Vagina (tissue), 2 donors: ENCODE data around the gene TASOR2. TPM values are rescaled to one million over a fixed set of nuclear protein-coding genes. Genes with fewer than 3 reads are reported as not detected.

Experiments
- DNase-seq, 2 donors: peaks; one replicate each; pipeline ENCODE4 v3.0.0-alpha.2; 2017; ENCODE audit errors: extremely low spot score in 2 of 2
- H3K27ac ChIP-seq: fragments of 200-600 bp; sonication (generic); one replicate; pipeline ENCODE4 v1.5.1; 2019
- H3K27me3 ChIP-seq: fragments of 200-600 bp; sonication (generic); one replicate; pipeline ENCODE4 v1.5.1; 2019
- H3K36me3 ChIP-seq, 2 donors: fragments of 200-600 bp; sonication (generic); one replicate each; pipeline ENCODE4 v1.5.1; 2017 to 2019
- H3K4me1 ChIP-seq: fragments of 200-600 bp; sonication (generic); one replicate; pipeline ENCODE4 v1.5.1; 2019
- H3K4me3 ChIP-seq, 2 donors: fragments of 200-600 bp; sonication (generic); 1 replicate in 1 of 2; 2 replicates in 1 of 2; pipeline ENCODE4 v1.5.1; 2016 to 2019
- H3K9me3 ChIP-seq: fragments of 200-600 bp; sonication (generic); one replicate; pipeline ENCODE4 v1.5.1; 2019
- POLR2A ChIP-seq, 2 donors: fragments of 450-650 bp; IDR thresholded peaks; one replicate each; pipeline ENCODE4 v1.6.1; 2017; ENCODE audit warnings: antibody characterized with exemption in 2 of 2, mild to moderate bottlenecking in 2 of 2, moderate library complexity in 2 of 2
- POLR2AphosphoS5 ChIP-seq, 2 donors: sonication (generic); formaldehyde crosslinking; IDR thresholded peaks; one replicate each; pipeline ENCODE4 v1.9.0; 2017; ENCODE audit warnings: antibody characterized with exemption in 2 of 2, mild to moderate bottlenecking in 2 of 2, low read depth in 1 of 2; ENCODE audit not compliant: insufficient read depth in 1 of 2
- intact Hi-C: fragments of 100-400 bp; cut with DNase I; formaldehyde crosslinking; loops from one replicate; pipeline ENCODE4 v1.15.1; 2023
- total RNA-seq: library from RNA; depleted of rRNA; stranded (reverse); fragments of >200 nt; gene quantifications from one replicate; pipeline ENCODE4 v1.2.3, GENCODE V29; 2016
- TF ChIP-seq, protein P1 (sequence below), 3 experiments: fragments of 450-650 bp in 2 of 3; fragments of 200-600 bp in 1 of 3; sonication (generic) in 1 of 3; IDR thresholded peaks; one replicate each; pipeline ENCODE4 v1.5.1; 2017 to 2019; ENCODE audit warnings: antibody characterized with exemption in 3 of 3, mild to moderate bottlenecking in 2 of 3, moderate library complexity in 2 of 3

TASOR2 gene
- total RNA-seq, 1 donor from 2014 or later, result 51.6 TPM

DNA sequence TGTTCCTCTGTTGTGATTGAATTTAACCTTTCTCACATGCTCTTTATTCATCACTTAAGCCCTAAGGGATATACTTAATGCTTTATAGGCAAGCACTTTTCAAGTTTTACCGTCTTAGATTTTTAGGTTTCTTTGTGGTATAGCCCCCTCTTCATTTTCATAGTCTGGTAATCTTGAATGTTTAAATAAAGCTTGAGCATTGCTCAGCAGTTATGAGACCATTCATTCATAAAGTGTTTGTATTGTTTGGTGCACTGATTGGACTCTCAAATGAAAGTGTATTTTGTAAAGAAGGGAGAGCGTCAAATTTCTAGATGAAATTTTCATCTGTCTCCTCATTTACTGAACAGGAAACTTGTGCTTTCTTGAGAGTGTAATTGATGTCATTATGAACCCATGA, 25.2 kb downstream of the TASOR2 start:
- H3K4me3 ChIP-seq, result no peak overlapping the region
- no peaks in the 10 kb centered on the region for H3K36me3 ChIP-seq
- peaks cover 10% of the 10 kb centered on the region for H3K4me1 ChIP-seq
- DNase-seq, result no peak
- H3K27ac ChIP-seq, result no peak overlapping the region
- TF ChIP-seq POLR2AphosphoS5 (IDR thresholded peaks at IDR 0.05; ENCODE audit: insufficient read depth in 1 of 2, low read depth in 1 of 2), result no peak
- TF ChIP-seq, protein P1, sequence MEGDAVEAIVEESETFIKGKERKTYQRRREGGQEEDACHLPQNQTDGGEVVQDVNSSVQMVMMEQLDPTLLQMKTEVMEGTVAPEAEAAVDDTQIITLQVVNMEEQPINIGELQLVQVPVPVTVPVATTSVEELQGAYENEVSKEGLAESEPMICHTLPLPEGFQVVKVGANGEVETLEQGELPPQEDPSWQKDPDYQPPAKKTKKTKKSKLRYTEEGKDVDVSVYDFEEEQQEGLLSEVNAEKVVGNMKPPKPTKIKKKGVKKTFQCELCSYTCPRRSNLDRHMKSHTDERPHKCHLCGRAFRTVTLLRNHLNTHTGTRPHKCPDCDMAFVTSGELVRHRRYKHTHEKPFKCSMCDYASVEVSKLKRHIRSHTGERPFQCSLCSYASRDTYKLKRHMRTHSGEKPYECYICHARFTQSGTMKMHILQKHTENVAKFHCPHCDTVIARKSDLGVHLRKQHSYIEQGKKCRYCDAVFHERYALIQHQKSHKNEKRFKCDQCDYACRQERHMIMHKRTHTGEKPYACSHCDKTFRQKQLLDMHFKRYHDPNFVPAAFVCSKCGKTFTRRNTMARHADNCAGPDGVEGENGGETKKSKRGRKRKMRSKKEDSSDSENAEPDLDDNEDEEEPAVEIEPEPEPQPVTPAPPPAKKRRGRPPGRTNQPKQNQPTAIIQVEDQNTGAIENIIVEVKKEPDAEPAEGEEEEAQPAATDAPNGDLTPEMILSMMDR (IDR thresholded peaks at IDR 0.05), result no peak
- no peak for TF ChIP-seq POLR2A (IDR thresholded peaks at IDR 0.05)
- no peaks in the 10 kb centered on the region for H3K9me3 ChIP-seq
- H3K27me3 ChIP-seq, result no peaks in the 10 kb centered on the region
- intact Hi-C loops, result no loop called here

DNA sequence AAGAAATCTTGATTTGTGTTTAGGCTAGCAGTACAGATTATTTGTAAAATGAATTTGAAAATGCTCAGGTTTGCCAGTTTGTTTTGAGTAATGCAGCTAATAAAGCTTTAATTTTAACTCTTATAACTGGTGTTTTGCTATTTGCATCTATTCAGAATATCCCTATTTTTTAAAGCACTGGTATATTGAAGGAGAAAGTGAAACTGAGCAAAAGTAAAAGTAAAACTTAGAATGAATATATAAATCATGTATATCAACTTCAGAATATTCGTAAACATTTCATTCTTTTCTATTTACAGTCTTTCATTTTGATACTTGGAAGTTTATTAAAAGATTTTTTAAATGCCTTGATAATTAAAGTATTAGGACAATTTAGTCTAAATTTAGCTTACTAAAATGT, 26.2 kb downstream of the TASOR2 start:
- H3K27me3 ChIP-seq, result no peaks in the 10 kb centered on the region
- TF ChIP-seq POLR2AphosphoS5 (IDR thresholded peaks at IDR 0.05; ENCODE audit: insufficient read depth in 1 of 2, low read depth in 1 of 2), result no peak
- peak overlapping the region in 1 of 2 donors; percentile 7 for H3K4me3 ChIP-seq
- H3K36me3 ChIP-seq, result no peaks in the 10 kb centered on the region
- no peak for DNase-seq
- H3K9me3 ChIP-seq, result no peaks in the 10 kb centered on the region
- no peak overlapping the region for H3K27ac ChIP-seq
- H3K4me1 ChIP-seq, result peaks cover 10% of the 10 kb centered on the region
- intact Hi-C loops, result no loop called here

DNA sequence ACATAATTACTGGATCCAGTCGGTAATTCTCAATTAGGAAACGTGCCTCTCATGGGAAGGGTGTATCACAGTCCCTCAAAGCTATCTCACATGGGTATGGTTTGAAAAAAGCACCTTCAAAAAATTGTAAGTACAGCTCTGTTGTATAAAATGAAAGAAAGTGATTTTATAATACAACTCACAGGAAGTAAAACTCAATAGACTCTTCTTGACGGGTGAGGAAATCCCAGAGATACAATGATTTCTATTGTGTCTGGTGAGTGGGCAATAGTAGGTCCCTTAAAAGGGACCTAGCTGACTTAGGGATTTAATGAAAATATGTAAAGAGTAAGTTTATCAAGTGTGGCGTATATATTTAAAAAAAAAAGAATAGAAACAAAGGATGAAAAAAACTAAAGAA, 27.0 kb downstream of the TASOR2 start:
- Histone ChIP-seq H3K4me3 (no peak overlapping the region), H3K27ac (no peak overlapping the region), H3K4me1 (peaks cover 10% of the 10 kb centered on the region), H3K27me3 (no peaks in the 10 kb centered on the region), H3K9me3 (no peaks in the 10 kb centered on the region), H3K36me3 (no peaks in the 10 kb centered on the region)
- DNase-seq, result no peak
- intact Hi-C loops, result no loop called here
- TF ChIP-seq POLR2AphosphoS5 (IDR thresholded peaks at IDR 0.05; ENCODE audit: insufficient read depth in 1 of 2, low read depth in 1 of 2) (no peak), POLR2A (IDR thresholded peaks at IDR 0.05) (no peak)
- TF ChIP-seq, protein P1 (IDR thresholded peaks at IDR 0.05), result no peak

DNA sequence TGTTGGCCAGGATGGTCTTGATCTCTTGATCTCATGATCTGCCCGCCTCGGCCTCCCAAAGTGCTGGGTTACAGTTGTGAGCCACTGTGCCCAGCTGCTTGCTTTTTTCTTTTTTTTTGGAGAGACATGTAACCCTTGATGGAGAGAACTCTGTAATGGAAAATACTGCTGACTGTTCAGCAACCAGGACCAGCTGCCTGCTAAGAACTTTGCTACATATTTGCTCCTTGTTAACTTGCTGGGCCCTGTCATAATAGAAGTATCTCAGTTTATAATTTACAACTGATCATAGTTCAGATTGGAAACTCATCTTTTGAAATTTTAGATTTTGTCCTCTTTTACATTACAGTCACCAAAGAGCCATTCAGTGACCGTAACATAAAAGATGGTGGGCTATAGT, 34.9 kb downstream of the TASOR2 start:
- Histone ChIP-seq H3K27me3 (no peaks in the 10 kb centered on the region), H3K27ac (no peak overlapping the region), H3K4me1 (no peaks in the 10 kb centered on the region), H3K4me3 (no peak overlapping the region), H3K36me3 (no peaks in the 10 kb centered on the region), H3K9me3 (no peaks in the 10 kb centered on the region)
- intact Hi-C loops, result no loop called here
- no peak for DNase-seq
- TF ChIP-seq POLR2A (IDR thresholded peaks at IDR 0.05) (no peak), POLR2AphosphoS5 (IDR thresholded peaks at IDR 0.05; ENCODE audit: insufficient read depth in 1 of 2, low read depth in 1 of 2) (no peak)
- TF ChIP-seq, protein P1 (IDR thresholded peaks at IDR 0.05), result no peak

DNA sequence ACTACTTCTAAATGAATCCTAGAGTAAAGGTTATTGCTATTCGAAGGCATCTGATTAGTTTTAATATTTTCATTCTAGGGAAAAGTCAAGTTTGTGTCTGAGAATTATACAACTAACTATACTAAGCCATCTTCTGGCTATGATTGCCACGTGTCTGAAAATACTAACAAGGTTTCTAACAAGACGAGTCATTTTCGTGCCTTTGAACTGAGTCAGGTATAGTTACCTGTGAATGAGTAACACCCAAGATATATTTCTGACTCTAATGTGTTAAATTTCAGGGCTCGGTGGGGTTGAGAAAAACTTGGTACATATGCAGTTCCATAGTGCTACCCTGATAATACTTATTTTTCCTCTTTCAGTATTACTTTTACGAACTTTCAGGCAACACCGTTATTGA, 35.5 kb downstream of the TASOR2 start:
- H3K27ac ChIP-seq, result no peak overlapping the region
- no peaks in the 10 kb centered on the region for H3K4me1 ChIP-seq
- no peak for DNase-seq
- intact Hi-C loops, result no loop called here
- H3K9me3 ChIP-seq, result no peaks in the 10 kb centered on the region
- no peak for TF ChIP-seq POLR2A (IDR thresholded peaks at IDR 0.05)
- TF ChIP-seq, protein P1 (IDR thresholded peaks at IDR 0.05), result no peak
- TF ChIP-seq POLR2AphosphoS5 (IDR thresholded peaks at IDR 0.05; ENCODE audit: insufficient read depth in 1 of 2, low read depth in 1 of 2), result no peak
- no peaks in the 10 kb centered on the region for H3K36me3 ChIP-seq
- no peaks in the 10 kb centered on the region for H3K27me3 ChIP-seq
- H3K4me3 ChIP-seq, result no peak overlapping the region
